K562 (cell line): ENCODE measurements around the gene CREB3L4. TPM values are rescaled to one million over a fixed set of nuclear protein-coding genes. Genes with fewer than 3 reads are reported as not detected.
A peak's percentile ranks its signal among the peaks of the same experiment; 100 is the strongest.

Experiments used
- BRD4 ChIP-seq: fragments of 200-600 bp; sonication (generic); IDR thresholded peaks from 2 replicates; pipeline ENCODE4 v1.6.1; 2017; ENCODE audit warnings: inconsistent platforms
- BRD9 ChIP-seq: fragments of 450-650 bp; IDR thresholded peaks from 2 replicates; pipeline ENCODE4 v1.6.1; 2018; ENCODE audit warnings: low read depth; ENCODE audit not compliant: partially characterized antibody
- COPS2 ChIP-seq: fragments of 450-650 bp; conservative IDR thresholded peaks from 2 replicates; pipeline ENCODE4 v1.6.1; 2016; ENCODE audit warnings: mild to moderate bottlenecking, moderate library complexity
- DPF2 ChIP-seq: fragments of 450-650 bp; IDR thresholded peaks from 2 replicates; pipeline ENCODE4 v1.6.1; 2016
- HOXB6 ChIP-seq: fragments of 250-450 bp; sonication (Bioruptor Pico); IDR thresholded peaks from 2 replicates; pipeline ENCODE4 v1.5.1; 2022; ENCODE audit warnings: mild to moderate bottlenecking, borderline replicate concordance
- KDM2B ChIP-seq: fragments of 250-450 bp; sonication (Bioruptor Pico); IDR thresholded peaks from 2 replicates; pipeline ENCODE4 v1.8.0; 2021; ENCODE audit warnings: mild to moderate bottlenecking, moderate library complexity
- NEUROD1 ChIP-seq: fragments of 150-350 bp; IDR thresholded peaks from 2 replicates; pipeline ENCODE4 v1.6.1; 2014; ENCODE audit warnings: borderline replicate concordance, low read length, low read depth; ENCODE audit not compliant: partially characterized antibody
- NONO ChIP-seq, 2 experiments: fragments of 200-400 bp in 1 of 2; fragments of 450-650 bp in 1 of 2; formaldehyde crosslinking in 1 of 2; IDR thresholded peaks; 2 replicates each; pipeline ENCODE4 v1.6.1; 2017; ENCODE audit warnings: low read depth in 2 of 2, mild to moderate bottlenecking in 2 of 2, moderate library complexity in 2 of 2, low read length in 1 of 2
- PPARD ChIP-seq: fragments of 250-450 bp; sonication (Bioruptor Pico); IDR thresholded peaks from 2 replicates; pipeline ENCODE4 v1.8.0; 2022; ENCODE audit warnings: inconsistent platforms, mild to moderate bottlenecking, moderate library complexity
- SIN3B ChIP-seq: fragments of 450-650 bp; IDR thresholded peaks from 2 replicates; pipeline ENCODE4 v1.6.1; 2017; ENCODE audit warnings: low read depth, mild to moderate bottlenecking, moderate library complexity
- ZC3H8 ChIP-seq: fragments of 450-650 bp; IDR thresholded peaks from 2 replicates; pipeline ENCODE4 v1.6.1; 2017
- ZNF121 ChIP-seq: sonication (generic); formaldehyde crosslinking; conservative IDR thresholded peaks from 2 replicates; pipeline ENCODE4 v1.8.0; 2022; ENCODE audit warnings: missing genetic modification reagents
- ZNF76 ChIP-seq: fragments of 250-450 bp; sonication (Bioruptor Pico); IDR thresholded peaks from 2 replicates; pipeline ENCODE4 v1.4.0; 2020; ENCODE audit warnings: mild to moderate bottlenecking, moderate library complexity, borderline replicate concordance
- polyA plus RNA-seq, 8 experiments: library from polyadenylated mRNA; depleted of rRNA in 4 of 8; stranded (reverse) in 5 of 8; unstranded in 3 of 8; fragments of >200 nt; fragmentation: Nextera tagmentation in 2 of 8; fragmentation: Illumina TruSeq in 1 of 8; extraction: Ambion mirVana in 2 of 8; extraction: Trizol in 1 of 8; gene quantifications; 2 replicates each; pipeline versions ENCODE4 v1.2.1 to v1.2.3, GENCODE V29; 2011 to 2014; ENCODE audit warnings: inconsistent platforms in 1 of 8, missing spikeins in 1 of 8
- total RNA-seq, 7 experiments: library from RNA; depleted of rRNA in 6 of 7; stranded (reverse); fragments of >200 nt in 6 of 7; fragmentation: Illumina TruSeq in 2 of 7; extraction: Trizol in 2 of 7; gene quantifications; 2 replicates each; pipeline versions ENCODE4 v1.2.1 to v1.2.3, GENCODE V29; 2011 to 2021; ENCODE audit warnings: low replicate concordance in 1 of 7
- TF ChIP-seq, protein P1 (sequence below): sonication (generic); formaldehyde crosslinking; IDR thresholded peaks from 2 replicates; pipeline ENCODE4 v1.8.0; 2023; ENCODE audit warnings: mild to moderate bottlenecking, missing genetic modification reagents
- TF ChIP-seq, protein P2 (sequence below): fragments of 250-450 bp; sonication (Bioruptor Pico); IDR thresholded peaks from 2 replicates; pipeline ENCODE4 v1.9.0; 2021; ENCODE audit warnings: mild to moderate bottlenecking
- TF ChIP-seq, protein P3 (sequence below): fragments of 250-450 bp; sonication (Bioruptor Pico); IDR thresholded peaks from 2 replicates; pipeline ENCODE4 v1.5.0; 2020; ENCODE audit warnings: mild to moderate bottlenecking
- TF ChIP-seq, protein P4 (sequence below): fragments of 450-650 bp; formaldehyde crosslinking; IDR thresholded peaks from 2 replicates; pipeline ENCODE4 v1.4.0; 2022; ENCODE audit warnings: missing genetic modification characterization
- TF ChIP-seq, protein P5 (sequence below): fragments of 450-650 bp; formaldehyde crosslinking; conservative IDR thresholded peaks from 2 replicates; pipeline ENCODE4 v1.4.0; 2022; ENCODE audit warnings: mild to moderate bottlenecking, missing genetic modification characterization
- TF ChIP-seq, protein P6 (sequence below): IDR thresholded peaks from 2 replicates; pipeline ENCODE4 v1.6.1; 2011; ENCODE audit not compliant: insufficient read length; ENCODE audit errors: extremely low read depth

The CREB3L4 gene
- total and polyA plus RNA-seq, 9 of the 15 experiments (the other 6 are each of a cell fraction or from before 2014, with no cell fraction given) = 9.9 to 18.6 (median 13.9) TPM

DNA sequence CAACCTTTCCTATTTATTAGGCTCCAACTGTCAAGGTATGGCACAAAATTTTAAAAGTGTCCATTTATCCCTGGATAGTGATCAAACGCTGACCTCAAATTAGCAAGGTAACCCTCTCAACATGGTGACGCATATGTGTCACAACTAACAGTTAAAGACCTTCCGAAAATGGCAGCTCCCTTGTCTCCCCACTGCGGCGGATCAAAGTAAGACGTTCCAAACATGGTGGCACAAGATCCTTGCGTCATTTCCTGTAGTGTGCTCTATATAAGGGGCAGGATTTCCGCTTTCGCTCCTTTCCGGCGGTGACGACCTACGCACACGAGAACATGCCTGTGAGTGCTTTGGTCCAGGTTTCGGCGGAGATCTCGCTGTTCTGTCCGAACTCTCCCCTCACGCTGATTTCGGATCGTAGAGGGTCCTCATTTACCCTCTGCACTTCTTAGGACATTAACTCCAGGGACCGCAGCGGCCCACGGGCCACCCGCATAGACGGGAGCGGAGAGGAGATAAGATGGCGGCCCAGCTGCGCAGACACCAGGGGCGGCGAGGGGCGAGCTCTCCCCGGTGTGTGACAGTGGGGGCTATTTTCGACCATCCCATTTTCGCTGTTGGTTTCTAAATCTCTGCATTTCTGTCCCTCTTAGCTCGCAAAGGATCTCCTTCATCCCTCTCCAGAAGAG lies 22.9 kb downstream of the CREB3L4 start, which contains the start of gene RPS27 (continued):
- TF ChIP-seq HOXB6 (CRISPR knock-in tag) (0 out of 2 replicates have a peak, but pooled peaks have one; percentile 60), ZNF121 (peak; percentile 59), KDM2B (CRISPR knock-in tag) (0 out of 2 replicates have a peak, but pooled peaks have one; percentile 61), COPS2 (no peak), ZNF76 (CRISPR knock-in tag) (0 out of 2 replicates have a peak, but pooled peaks have one; percentile 27), PPARD (no peak), BRD9 (peak; percentile 51), NONO (IDR thresholded peaks at IDR 0.05; ENCODE audit: low read depth in 2 of 2, low read length in 1 of 2) (peak; percentile 72 to 92; a peak in 3 of 4 replicates), BRD4 (0 out of 2 replicates have a peak, but pooled peaks have one; percentile 46), ZC3H8 (no peak), NEUROD1 (peak; percentile 82), SIN3B (peak; percentile 78; the same call in 1 of the 2 replicates), DPF2 (peak; percentile 25; the same call in 1 of the 2 replicates)
- TF ChIP-seq, protein P1, sequence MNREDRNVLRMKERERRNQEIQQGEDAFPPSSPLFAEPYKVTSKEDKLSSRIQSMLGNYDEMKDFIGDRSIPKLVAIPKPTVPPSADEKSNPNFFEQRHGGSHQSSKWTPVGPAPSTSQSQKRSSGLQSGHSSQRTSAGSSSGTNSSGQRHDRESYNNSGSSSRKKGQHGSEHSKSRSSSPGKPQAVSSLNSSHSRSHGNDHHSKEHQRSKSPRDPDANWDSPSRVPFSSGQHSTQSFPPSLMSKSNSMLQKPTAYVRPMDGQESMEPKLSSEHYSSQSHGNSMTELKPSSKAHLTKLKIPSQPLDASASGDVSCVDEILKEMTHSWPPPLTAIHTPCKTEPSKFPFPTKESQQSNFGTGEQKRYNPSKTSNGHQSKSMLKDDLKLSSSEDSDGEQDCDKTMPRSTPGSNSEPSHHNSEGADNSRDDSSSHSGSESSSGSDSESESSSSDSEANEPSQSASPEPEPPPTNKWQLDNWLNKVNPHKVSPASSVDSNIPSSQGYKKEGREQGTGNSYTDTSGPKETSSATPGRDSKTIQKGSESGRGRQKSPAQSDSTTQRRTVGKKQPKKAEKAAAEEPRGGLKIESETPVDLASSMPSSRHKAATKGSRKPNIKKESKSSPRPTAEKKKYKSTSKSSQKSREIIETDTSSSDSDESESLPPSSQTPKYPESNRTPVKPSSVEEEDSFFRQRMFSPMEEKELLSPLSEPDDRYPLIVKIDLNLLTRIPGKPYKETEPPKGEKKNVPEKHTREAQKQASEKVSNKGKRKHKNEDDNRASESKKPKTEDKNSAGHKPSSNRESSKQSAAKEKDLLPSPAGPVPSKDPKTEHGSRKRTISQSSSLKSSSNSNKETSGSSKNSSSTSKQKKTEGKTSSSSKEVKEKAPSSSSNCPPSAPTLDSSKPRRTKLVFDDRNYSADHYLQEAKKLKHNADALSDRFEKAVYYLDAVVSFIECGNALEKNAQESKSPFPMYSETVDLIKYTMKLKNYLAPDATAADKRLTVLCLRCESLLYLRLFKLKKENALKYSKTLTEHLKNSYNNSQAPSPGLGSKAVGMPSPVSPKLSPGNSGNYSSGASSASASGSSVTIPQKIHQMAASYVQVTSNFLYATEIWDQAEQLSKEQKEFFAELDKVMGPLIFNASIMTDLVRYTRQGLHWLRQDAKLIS (CRISPR knock-in tag) = peak; percentile 99
- TF ChIP-seq, protein P2, sequence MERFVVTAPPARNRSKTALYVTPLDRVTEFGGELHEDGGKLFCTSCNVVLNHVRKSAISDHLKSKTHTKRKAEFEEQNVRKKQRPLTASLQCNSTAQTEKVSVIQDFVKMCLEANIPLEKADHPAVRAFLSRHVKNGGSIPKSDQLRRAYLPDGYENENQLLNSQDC (CRISPR knock-in tag) = peak; percentile 92
- TF ChIP-seq, protein P3, sequence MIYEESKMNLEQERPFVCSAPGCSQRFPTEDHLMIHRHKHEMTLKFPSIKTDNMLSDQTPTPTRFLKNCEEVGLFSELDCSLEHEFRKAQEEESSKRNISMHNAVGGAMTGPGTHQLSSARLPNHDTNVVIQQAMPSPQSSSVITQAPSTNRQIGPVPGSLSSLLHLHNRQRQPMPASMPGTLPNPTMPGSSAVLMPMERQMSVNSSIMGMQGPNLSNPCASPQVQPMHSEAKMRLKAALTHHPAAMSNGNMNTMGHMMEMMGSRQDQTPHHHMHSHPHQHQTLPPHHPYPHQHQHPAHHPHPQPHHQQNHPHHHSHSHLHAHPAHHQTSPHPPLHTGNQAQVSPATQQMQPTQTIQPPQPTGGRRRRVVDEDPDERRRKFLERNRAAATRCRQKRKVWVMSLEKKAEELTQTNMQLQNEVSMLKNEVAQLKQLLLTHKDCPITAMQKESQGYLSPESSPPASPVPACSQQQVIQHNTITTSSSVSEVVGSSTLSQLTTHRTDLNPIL (CRISPR knock-in tag) = no peak
- TF ChIP-seq, protein P4, sequence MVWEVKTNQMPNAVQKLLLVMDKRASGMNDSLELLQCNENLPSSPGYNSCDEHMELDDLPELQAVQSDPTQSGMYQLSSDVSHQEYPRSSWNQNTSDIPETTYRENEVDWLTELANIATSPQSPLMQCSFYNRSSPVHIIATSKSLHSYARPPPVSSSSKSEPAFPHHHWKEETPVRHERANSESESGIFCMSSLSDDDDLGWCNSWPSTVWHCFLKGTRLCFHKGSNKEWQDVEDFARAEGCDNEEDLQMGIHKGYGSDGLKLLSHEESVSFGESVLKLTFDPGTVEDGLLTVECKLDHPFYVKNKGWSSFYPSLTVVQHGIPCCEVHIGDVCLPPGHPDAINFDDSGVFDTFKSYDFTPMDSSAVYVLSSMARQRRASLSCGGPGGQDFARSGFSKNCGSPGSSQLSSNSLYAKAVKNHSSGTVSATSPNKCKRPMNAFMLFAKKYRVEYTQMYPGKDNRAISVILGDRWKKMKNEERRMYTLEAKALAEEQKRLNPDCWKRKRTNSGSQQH (CRISPR knock-in tag) = peak; percentile 46; the same call in 1 of the 2 replicates
- TF ChIP-seq, protein P5, sequence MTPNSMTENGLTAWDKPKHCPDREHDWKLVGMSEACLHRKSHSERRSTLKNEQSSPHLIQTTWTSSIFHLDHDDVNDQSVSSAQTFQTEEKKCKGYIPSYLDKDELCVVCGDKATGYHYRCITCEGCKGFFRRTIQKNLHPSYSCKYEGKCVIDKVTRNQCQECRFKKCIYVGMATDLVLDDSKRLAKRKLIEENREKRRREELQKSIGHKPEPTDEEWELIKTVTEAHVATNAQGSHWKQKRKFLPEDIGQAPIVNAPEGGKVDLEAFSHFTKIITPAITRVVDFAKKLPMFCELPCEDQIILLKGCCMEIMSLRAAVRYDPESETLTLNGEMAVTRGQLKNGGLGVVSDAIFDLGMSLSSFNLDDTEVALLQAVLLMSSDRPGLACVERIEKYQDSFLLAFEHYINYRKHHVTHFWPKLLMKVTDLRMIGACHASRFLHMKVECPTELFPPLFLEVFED (CRISPR knock-in tag) = peak; percentile 66; the same call in 1 of the 2 replicates
- TF ChIP-seq, protein P6, sequence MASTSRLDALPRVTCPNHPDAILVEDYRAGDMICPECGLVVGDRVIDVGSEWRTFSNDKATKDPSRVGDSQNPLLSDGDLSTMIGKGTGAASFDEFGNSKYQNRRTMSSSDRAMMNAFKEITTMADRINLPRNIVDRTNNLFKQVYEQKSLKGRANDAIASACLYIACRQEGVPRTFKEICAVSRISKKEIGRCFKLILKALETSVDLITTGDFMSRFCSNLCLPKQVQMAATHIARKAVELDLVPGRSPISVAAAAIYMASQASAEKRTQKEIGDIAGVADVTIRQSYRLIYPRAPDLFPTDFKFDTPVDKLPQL = peak; percentile 95
